ENCODE results near the gene CLCA2.

CLCA2 gene

DNA sequence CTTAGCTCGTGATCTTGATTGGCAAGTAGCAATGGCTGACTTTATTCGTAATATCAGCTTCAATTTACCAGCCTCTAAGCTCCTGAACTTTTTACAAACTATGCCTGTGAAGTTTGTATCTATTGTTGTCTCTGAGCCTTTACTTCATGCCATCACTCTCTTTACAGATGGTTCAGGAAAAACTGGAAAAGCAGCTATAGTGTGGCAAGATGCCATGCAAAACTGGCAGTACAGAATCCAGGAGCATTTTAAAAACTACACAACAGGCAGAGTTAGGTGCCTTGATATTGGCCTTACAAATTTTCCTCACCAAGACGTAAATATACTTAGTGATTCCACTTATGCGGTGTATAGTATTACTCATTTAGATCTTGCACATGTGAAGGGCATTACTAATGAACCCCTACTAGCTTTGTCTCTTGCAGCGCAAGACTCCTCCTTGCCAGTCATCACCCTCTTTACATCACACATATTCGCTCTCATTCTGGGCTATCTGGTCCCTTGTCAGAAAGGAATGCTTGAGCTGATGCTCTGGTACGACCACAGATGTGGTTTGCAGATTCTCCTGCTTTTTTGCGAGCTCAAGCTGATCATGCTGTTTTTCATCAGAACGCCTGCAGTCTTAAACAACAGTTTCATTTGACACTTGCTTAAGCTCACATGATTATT lies 81.1 kb downstream of the CLCA2 start:
- TF ChIP-seq, protein P1, sequence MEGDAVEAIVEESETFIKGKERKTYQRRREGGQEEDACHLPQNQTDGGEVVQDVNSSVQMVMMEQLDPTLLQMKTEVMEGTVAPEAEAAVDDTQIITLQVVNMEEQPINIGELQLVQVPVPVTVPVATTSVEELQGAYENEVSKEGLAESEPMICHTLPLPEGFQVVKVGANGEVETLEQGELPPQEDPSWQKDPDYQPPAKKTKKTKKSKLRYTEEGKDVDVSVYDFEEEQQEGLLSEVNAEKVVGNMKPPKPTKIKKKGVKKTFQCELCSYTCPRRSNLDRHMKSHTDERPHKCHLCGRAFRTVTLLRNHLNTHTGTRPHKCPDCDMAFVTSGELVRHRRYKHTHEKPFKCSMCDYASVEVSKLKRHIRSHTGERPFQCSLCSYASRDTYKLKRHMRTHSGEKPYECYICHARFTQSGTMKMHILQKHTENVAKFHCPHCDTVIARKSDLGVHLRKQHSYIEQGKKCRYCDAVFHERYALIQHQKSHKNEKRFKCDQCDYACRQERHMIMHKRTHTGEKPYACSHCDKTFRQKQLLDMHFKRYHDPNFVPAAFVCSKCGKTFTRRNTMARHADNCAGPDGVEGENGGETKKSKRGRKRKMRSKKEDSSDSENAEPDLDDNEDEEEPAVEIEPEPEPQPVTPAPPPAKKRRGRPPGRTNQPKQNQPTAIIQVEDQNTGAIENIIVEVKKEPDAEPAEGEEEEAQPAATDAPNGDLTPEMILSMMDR (conservative IDR thresholded peaks at IDR 0.05; ENCODE audit: low read depth, low read length): no peak
- no peak overlapping the region for H3K4me3 ChIP-seq (ENCODE audit: low read length)
- no peak for DNase-seq (ENCODE audit: low read depth)

DNA sequence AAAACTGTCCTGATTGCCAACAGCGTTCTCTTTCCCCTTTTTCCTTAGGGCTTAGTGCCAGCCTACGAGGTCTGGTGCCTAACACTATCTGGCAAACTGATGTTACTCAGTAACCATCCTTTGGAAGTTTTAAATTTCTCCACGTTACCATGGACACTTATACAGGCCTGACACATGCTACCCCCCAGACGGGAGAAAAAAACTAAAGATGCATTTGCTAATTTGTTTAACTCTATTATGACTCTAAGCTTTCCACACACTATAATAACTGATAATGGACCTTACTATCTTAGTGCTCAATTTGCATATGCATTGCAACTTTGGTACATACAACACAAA lies 81.6 kb downstream of the CLCA2 start:
- no peak for DNase-seq (ENCODE audit: low read depth)
- TF ChIP-seq, protein P1 (conservative IDR thresholded peaks at IDR 0.05; ENCODE audit: low read depth, low read length): no peak
- H3K4me3 ChIP-seq (ENCODE audit: low read length): no peak overlapping the region
